Neuronal stem cell (in vitro differentiated cells): ENCODE data around the gene HEXD.

Source experiments
- DNase-seq: peaks from one replicate; pipeline ENCODE4 v3.0.0-alpha.2; 2013; ENCODE audit warnings: low spot score
- H2AFZ ChIP-seq: one replicate; pipeline ENCODE4 v1.6.1; 2013; ENCODE audit warnings: mild to moderate bottlenecking, low read length, inconsistent platforms
- H2AK5ac ChIP-seq: 2 replicates; pipeline ENCODE4 v1.6.1; 2013; ENCODE audit warnings: low read depth, mild to moderate bottlenecking, inconsistent platforms, low read length, moderate library complexity, mixed read lengths
- H2BK120ac ChIP-seq: 2 replicates; pipeline ENCODE4 v1.6.1; 2013; ENCODE audit warnings: low read depth, mild to moderate bottlenecking, inconsistent platforms, low read length, moderate library complexity, mixed read lengths
- H2BK12ac ChIP-seq: one replicate; pipeline ENCODE4 v1.6.1; 2013; ENCODE audit warnings: low read length, inconsistent platforms
- H2BK15ac ChIP-seq: 2 replicates; pipeline ENCODE4 v1.6.1; 2013; ENCODE audit warnings: mild to moderate bottlenecking, low read length, inconsistent platforms, mixed read lengths
- H2BK5ac ChIP-seq: one replicate; pipeline ENCODE4 v1.6.1; 2013; ENCODE audit warnings: inconsistent platforms, mild to moderate bottlenecking, low read length, moderate library complexity
- H3K14ac ChIP-seq: one replicate; pipeline ENCODE4 v1.6.1; 2013; ENCODE audit warnings: low read length, inconsistent platforms
- H3K18ac ChIP-seq: 2 replicates; pipeline ENCODE4 v1.6.1; 2013; ENCODE audit warnings: low read length, inconsistent platforms
- H3K23ac ChIP-seq: 2 replicates; pipeline ENCODE4 v1.6.1; 2013; ENCODE audit warnings: low read depth, mild to moderate bottlenecking, mixed read lengths, low read length, inconsistent platforms; ENCODE audit not compliant: poor library complexity
- H3K27ac ChIP-seq: replicated peaks from 3 replicates; pipeline ENCODE4 v1.5.1; 2013; ENCODE audit warnings: low read length, inconsistent platforms
- H3K27me3 ChIP-seq, 3 experiments: 2 replicates each; pipeline ENCODE4 v1.6.1; 2013; ENCODE audit warnings: low read length in 3 of 3, mild to moderate bottlenecking in 2 of 3, inconsistent platforms in 1 of 3, low read depth in 1 of 3, mixed read lengths in 1 of 3, moderate library complexity in 1 of 3; ENCODE audit not compliant: control insufficient read depth in 3 of 3, insufficient read depth in 3 of 3
- H3K36me3 ChIP-seq, 2 donors: replicated peaks in 1 of 2; 2 replicates each; pipeline ENCODE4 v1.6.1; 2013; ENCODE audit warnings: low read length in 2 of 2; ENCODE audit not compliant: control insufficient read depth in 2 of 2, insufficient read depth in 2 of 2
- H3K4ac ChIP-seq: 2 replicates; pipeline ENCODE4 v1.6.1; 2013; ENCODE audit warnings: inconsistent platforms, mild to moderate bottlenecking, low read length, moderate library complexity
- H3K4me1 ChIP-seq, 2 donors: 1 replicate in 1 of 2; 2 replicates in 1 of 2; pipeline ENCODE4 v1.6.1; 2013; ENCODE audit warnings: low read length in 2 of 2, low read depth in 1 of 2; ENCODE audit not compliant: control insufficient read depth in 2 of 2, insufficient read depth in 1 of 2
- H3K4me2 ChIP-seq: one replicate; pipeline ENCODE4 v1.6.1; 2013; ENCODE audit warnings: mild to moderate bottlenecking, low read length, inconsistent platforms; ENCODE audit not compliant: insufficient read depth, poor library complexity, severe bottlenecking
- H3K4me3 ChIP-seq, 2 donors: 2 replicates each; pipeline ENCODE4 v1.5.1; 2013; ENCODE audit warnings: low read length in 2 of 2, mild to moderate bottlenecking in 2 of 2, inconsistent platforms in 1 of 2, moderate library complexity in 1 of 2
- H3K79me1 ChIP-seq: one replicate; pipeline ENCODE4 v1.6.1; 2013; ENCODE audit warnings: low read depth, mild to moderate bottlenecking, inconsistent platforms, low read length, moderate library complexity
- H3K9ac ChIP-seq: one replicate; pipeline ENCODE4 v1.6.1; 2013; ENCODE audit warnings: mild to moderate bottlenecking, low read depth, low read length, inconsistent platforms; ENCODE audit not compliant: poor library complexity
- H3K9me3 ChIP-seq, 2 donors: replicated peaks in 1 of 2; 2 replicates each; pipeline versions ENCODE3 to v1.6.1; 2013; ENCODE audit warnings: low read length in 2 of 2, mild to moderate bottlenecking in 2 of 2, inconsistent platforms in 1 of 2, low read depth in 1 of 2, mixed read lengths in 1 of 2, moderate library complexity in 1 of 2; ENCODE audit not compliant: control insufficient read depth in 2 of 2, insufficient read depth in 1 of 2
- H4K8ac ChIP-seq: one replicate; pipeline ENCODE4 v1.6.1; 2013; ENCODE audit warnings: low read depth, mild to moderate bottlenecking, inconsistent platforms, low read length, moderate library complexity
- H4K91ac ChIP-seq: one replicate; pipeline ENCODE4 v1.6.1; 2013; ENCODE audit warnings: low read length, low read depth, mild to moderate bottlenecking, inconsistent platforms; ENCODE audit not compliant: poor library complexity
- WGBS, 2 donors: extraction: QIAGEN DNeasy Blood & Tissue Kit; methylation state at CpG; one replicate each; pipeline ENCODE4 v1.1.7; 2013; ENCODE audit warnings: missing lambda C conversion rate in 2 of 2, mixed read lengths in 1 of 2; ENCODE audit not compliant: insufficient read length in 2 of 2, insufficient replicate concordance in 1 of 2; ENCODE audit errors: extremely low coverage in 2 of 2; 5-methylcytosine and 5-hydroxymethylcytosine counted together

The HEXD gene

GRCh38 chr17:82403662-82404660 is 14.2 kb upstream of the HEXD start:
- no CpG with 5 or more reads among the region's 67 CpGs for WGBS, 2 donors
- Histone ChIP-seq H2BK5ac (no peak overlapping the region), H3K9me3 (no peaks in the 10 kb centered on the region), H2BK120ac (no peak overlapping the region), H3K9ac (no peak overlapping the region), H3K4ac (no peak overlapping the region), H3K18ac (no peak overlapping the region), H4K8ac (no peak overlapping the region), H3K14ac (peak overlapping the region; percentile 4), H3K4me1 (no peaks in the 10 kb centered on the region), H3K36me3 (peaks cover 18 to 52% of the 10 kb centered on the region in 2 donors), H3K4me3 (no peak overlapping the region), H2BK12ac (no peak overlapping the region), H4K91ac (no peak overlapping the region), H3K4me2 (no peak overlapping the region), H3K23ac (peak overlapping the region; percentile 99), H2AFZ (no peak overlapping the region), H3K79me1 (peaks cover 10% of the 10 kb centered on the region), H3K27me3 (no peaks in the 10 kb centered on the region), H2AK5ac (no peak overlapping the region), H2BK15ac (no peak overlapping the region), H3K27ac (peak overlapping the region; percentile 17)
- no peak for DNase-seq

- no peak overlapping the region for H4K91ac ChIP-seq
- H3K14ac ChIP-seq = no peak overlapping the region
- DNase-seq = no peak
- no peak overlapping the region for H4K8ac ChIP-seq
- no peak overlapping the region for H3K4ac ChIP-seq
- peaks cover 16 to 47% of the 10 kb centered on the region in 2 donors for H3K36me3 ChIP-seq
- no peak overlapping the region for H3K27ac ChIP-seq
- H2BK15ac ChIP-seq = no peak overlapping the region
- H2BK5ac ChIP-seq = no peak overlapping the region
- H2AFZ ChIP-seq = no peak overlapping the region
- no peak overlapping the region for H2AK5ac ChIP-seq
- H2BK12ac ChIP-seq = no peak overlapping the region
- H3K4me3 ChIP-seq = no peak overlapping the region
- H3K4me2 ChIP-seq = no peak overlapping the region
- H3K9me3 ChIP-seq = no peaks in the 10 kb centered on the region
- no peak overlapping the region for H3K23ac ChIP-seq
- H2BK120ac ChIP-seq = no peak overlapping the region
- H3K4me1 ChIP-seq = no peaks in the 10 kb centered on the region
- H3K18ac ChIP-seq = no peak overlapping the region
- no CpG with 5 or more reads among the region's 14 CpGs for WGBS, 2 donors
- peaks cover 6% of the 10 kb centered on the region for H3K79me1 ChIP-seq
- no peak overlapping the region for H3K9ac ChIP-seq
- H3K27me3 ChIP-seq = no peaks in the 10 kb centered on the region
Observed at GRCh38 chr17:82405051-82405450, 13.1 kb upstream of the HEXD start.

- H3K79me1 ChIP-seq = peaks cover 6% of the 10 kb centered on the region
- no peak overlapping the region for H3K4me3 ChIP-seq
- no peak overlapping the region for H2BK15ac ChIP-seq
- no peak for DNase-seq
- H2BK5ac ChIP-seq = no peak overlapping the region
- H3K4me2 ChIP-seq = no peak overlapping the region
- no peak overlapping the region for H3K23ac ChIP-seq
- no peak overlapping the region for H3K14ac ChIP-seq
- WGBS, 2 donors = no CpG with 5 or more reads among the region's 14 CpGs
- H4K91ac ChIP-seq = no peak overlapping the region
- no peak overlapping the region for H3K9ac ChIP-seq
- no peak overlapping the region for H3K18ac ChIP-seq
- no peaks in the 10 kb centered on the region for H3K9me3 ChIP-seq
- no peak overlapping the region for H3K4ac ChIP-seq
- H3K4me1 ChIP-seq = no peaks in the 10 kb centered on the region
- H2AK5ac ChIP-seq = no peak overlapping the region
- peaks cover 14 to 40% of the 10 kb centered on the region in 2 donors for H3K36me3 ChIP-seq
- no peak overlapping the region for H2AFZ ChIP-seq
- H4K8ac ChIP-seq = no peak overlapping the region
- H2BK12ac ChIP-seq = no peak overlapping the region
- no peak overlapping the region for H2BK120ac ChIP-seq
- no peak overlapping the region for H3K27ac ChIP-seq
- no peaks in the 10 kb centered on the region for H3K27me3 ChIP-seq
Observed at GRCh38 chr17:82406131-82406671, 11.9 kb upstream of the HEXD start.

- H3K18ac ChIP-seq = no peak overlapping the region
- no CpG with 5 or more reads among the region's 13 CpGs for WGBS, 2 donors
- no peaks in the 10 kb centered on the region for H3K9me3 ChIP-seq
- no peak overlapping the region for H3K4me3 ChIP-seq
- H2BK5ac ChIP-seq = no peak overlapping the region
- no peaks in the 10 kb centered on the region for H3K4me1 ChIP-seq
- H3K9ac ChIP-seq = no peak overlapping the region
- no peak overlapping the region for H2AFZ ChIP-seq
- no peak overlapping the region for H2BK15ac ChIP-seq
- no peak overlapping the region for H2AK5ac ChIP-seq
- no peak overlapping the region for H2BK120ac ChIP-seq
- H3K4ac ChIP-seq = no peak overlapping the region
- no peak overlapping the region for H3K27ac ChIP-seq
- no peak overlapping the region for H4K8ac ChIP-seq
- no peak overlapping the region for H3K14ac ChIP-seq
- H3K27me3 ChIP-seq = no peaks in the 10 kb centered on the region
- H3K23ac ChIP-seq = no peak overlapping the region
- no peak overlapping the region for H4K91ac ChIP-seq
- H3K36me3 ChIP-seq = peaks cover 14 to 34% of the 10 kb centered on the region in 2 donors
- no peak for DNase-seq
- no peak overlapping the region for H3K4me2 ChIP-seq
- peaks cover 6% of the 10 kb centered on the region for H3K79me1 ChIP-seq
- no peak overlapping the region for H2BK12ac ChIP-seq
Observed at GRCh38 chr17:82407255-82407654, 10.9 kb upstream of the HEXD start.
